ENCODE data around the gene FITM1.
"Not testable (repeated sequence)": the region's sequence is repeated elsewhere in the genome, so short reads cannot be mapped to it uniquely, and the experiment has no call there.

The FITM1 gene

GRCh38 chr14:24102357-24103048 lies 28.0 kb upstream of the FITM1 start:
- 90% methylated on average over 7 of the region's 7 CpGs for WGBS
- Histone ChIP-seq H2BK5ac (ENCODE audit: low read depth, low read length, poor library complexity, severe bottlenecking) (no peak overlapping the region), H4K8ac (ENCODE audit: low read length) (no peak overlapping the region), H3K27me3 (ENCODE audit: control insufficient read depth in 1 of 2, insufficient read depth in 1 of 2, low read length in 2 of 2) (no peaks in the 10 kb centered on the region), H3K27ac (ENCODE audit: low read length, poor library complexity, severe bottlenecking) (no peak overlapping the region), H3K36me3 (ENCODE audit: control insufficient read depth in 1 of 2, insufficient read depth in 2 of 2, low read depth in 1 of 2, low read length in 2 of 2) (peaks cover 20 to 33% of the 10 kb centered on the region in 2 experiments), H2BK12ac (ENCODE audit: low read length in 2 of 2) (no peak overlapping the region), H2AK5ac (ENCODE audit: low read length, severe bottlenecking) (no peak overlapping the region), H3K79me1 (replicated peaks; ENCODE audit: low read length, poor library complexity, severe bottlenecking) (peaks cover 2% of the 10 kb centered on the region), H3K9me3 (ENCODE audit: control insufficient read depth, low read length) (no peaks in the 10 kb centered on the region), H3K23ac (ENCODE audit: low read length in 2 of 2) (no peak overlapping the region), H3K9ac (ENCODE audit: low read length) (no peak overlapping the region), H3K4me1 (ENCODE audit: control insufficient read depth, insufficient read depth, low read depth, low read length) (no peaks in the 10 kb centered on the region), H3K18ac (ENCODE audit: low read depth in 1 of 2, low read length in 2 of 2) (no peak overlapping the region), H3K4me2 (ENCODE audit: low read length, poor library complexity, severe bottlenecking) (no peak overlapping the region), H2BK120ac (ENCODE audit: low read depth, low read length) (no peak overlapping the region), H3K4ac (ENCODE audit: low read depth in 1 of 2, low read length in 2 of 2) (no peak overlapping the region), H3K14ac (ENCODE audit: low read length in 2 of 2) (no peak overlapping the region), H3K4me3 (ENCODE audit: insufficient read depth in 1 of 2, low read depth in 1 of 2, low read length in 2 of 2) (no peak overlapping the region), H2AFZ (ENCODE audit: low read depth, low read length) (no peak overlapping the region), H4K91ac (ENCODE audit: low read length) (no peak overlapping the region), H2BK15ac (ENCODE audit: low read depth, poor library complexity, severe bottlenecking) (no peak overlapping the region)
- no peak for DNase-seq

DNA sequence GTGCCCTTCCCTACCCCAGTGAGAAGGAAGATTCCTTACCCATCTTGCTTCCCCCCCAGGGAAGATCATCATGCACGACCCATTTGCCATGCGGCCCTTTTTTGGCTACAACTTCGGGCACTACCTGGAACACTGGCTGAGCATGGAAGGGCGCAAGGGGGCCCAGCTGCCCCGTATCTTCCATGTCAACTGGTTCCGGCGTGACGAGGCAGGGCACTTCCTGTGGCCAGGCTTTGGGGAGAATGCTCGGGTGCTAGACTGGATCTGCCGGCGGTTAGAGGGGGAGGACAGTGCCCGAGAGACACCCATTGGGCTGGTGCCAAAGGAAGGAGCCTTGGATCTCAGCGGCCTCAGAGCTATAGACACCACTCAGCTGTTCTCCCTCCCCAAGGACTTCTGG lies 27.0 kb upstream of the FITM1 start:
- WGBS, result 98% methylated on average over 13 of the region's 13 CpGs
- H2BK5ac ChIP-seq (ENCODE audit: low read depth, low read length, poor library complexity, severe bottlenecking), result no peak overlapping the region
- H4K91ac ChIP-seq (ENCODE audit: low read length), result no peak overlapping the region
- H3K14ac ChIP-seq (ENCODE audit: low read length in 2 of 2), result no peak overlapping the region
- H3K4me2 ChIP-seq (ENCODE audit: low read length, poor library complexity, severe bottlenecking), result no peak overlapping the region
- no peak overlapping the region for H2AFZ ChIP-seq (ENCODE audit: low read depth, low read length)
- no peak overlapping the region for H2BK15ac ChIP-seq (ENCODE audit: low read depth, poor library complexity, severe bottlenecking)
- no peak overlapping the region for H3K18ac ChIP-seq (ENCODE audit: low read depth in 1 of 2, low read length in 2 of 2)
- H3K4ac ChIP-seq (ENCODE audit: low read depth in 1 of 2, low read length in 2 of 2), result no peak overlapping the region
- no peak overlapping the region for H3K9ac ChIP-seq (ENCODE audit: low read length)
- no peaks in the 10 kb centered on the region for H3K9me3 ChIP-seq (ENCODE audit: control insufficient read depth, low read length)
- no peak overlapping the region for H3K27ac ChIP-seq (ENCODE audit: low read length, poor library complexity, severe bottlenecking)
- no peaks in the 10 kb centered on the region for H3K4me1 ChIP-seq (ENCODE audit: control insufficient read depth, insufficient read depth, low read depth, low read length)
- H2BK12ac ChIP-seq (ENCODE audit: low read length in 2 of 2), result no peak overlapping the region
- no peak overlapping the region for H2AK5ac ChIP-seq (ENCODE audit: low read length, severe bottlenecking)
- H3K4me3 ChIP-seq (ENCODE audit: insufficient read depth in 1 of 2, low read depth in 1 of 2, low read length in 2 of 2), result no peak overlapping the region
- H3K23ac ChIP-seq (ENCODE audit: low read length in 2 of 2), result no peak overlapping the region
- H2BK120ac ChIP-seq (ENCODE audit: low read depth, low read length), result no peak overlapping the region
- H3K36me3 ChIP-seq (ENCODE audit: control insufficient read depth in 1 of 2, insufficient read depth in 2 of 2, low read depth in 1 of 2, low read length in 2 of 2), result peaks cover 20 to 26% of the 10 kb centered on the region in 2 experiments
- H3K79me1 ChIP-seq (replicated peaks; ENCODE audit: low read length, poor library complexity, severe bottlenecking), result no peaks in the 10 kb centered on the region
- DNase-seq, result no peak
- no peak overlapping the region for H4K8ac ChIP-seq (ENCODE audit: low read length)
- H3K27me3 ChIP-seq (ENCODE audit: control insufficient read depth in 1 of 2, insufficient read depth in 1 of 2, low read length in 2 of 2), result no peaks in the 10 kb centered on the region

DNA sequence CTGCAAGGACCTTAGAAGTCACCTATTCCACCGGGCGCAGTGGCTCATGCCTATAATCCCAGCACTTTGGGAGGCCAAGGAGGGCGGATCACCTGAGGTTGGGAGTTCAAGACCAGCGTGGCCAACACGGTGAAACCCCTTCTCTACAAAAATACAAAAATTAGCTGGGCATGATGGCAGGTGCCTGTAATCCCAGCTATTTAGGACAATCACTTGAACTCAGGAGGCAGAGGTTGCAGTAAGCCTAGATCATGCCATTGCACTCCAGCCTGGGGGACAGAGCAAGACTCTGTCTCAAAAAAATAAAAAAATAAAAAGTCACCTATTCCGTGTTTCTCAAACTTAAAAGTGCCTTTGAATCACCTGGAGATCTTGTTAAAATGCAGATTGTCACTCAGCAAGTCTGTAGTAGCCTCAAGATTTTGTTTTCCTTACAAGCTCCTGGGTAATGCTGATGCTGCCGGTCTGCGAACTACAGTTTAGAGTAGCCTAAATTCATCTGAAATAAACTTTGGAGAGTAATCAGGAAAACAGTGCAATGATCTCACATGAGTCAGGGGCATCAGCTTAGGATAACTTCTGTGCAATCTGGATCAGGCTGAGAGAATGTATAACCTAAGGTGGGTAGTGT lies 24.7 kb upstream of the FITM1 start:
- not testable (repeated sequence) for H3K9me3 ChIP-seq (ENCODE audit: control insufficient read depth, low read length); H3K14ac ChIP-seq (ENCODE audit: low read length in 2 of 2); H4K8ac ChIP-seq (ENCODE audit: low read length); DNase-seq; H3K4ac ChIP-seq (ENCODE audit: low read depth in 1 of 2, low read length in 2 of 2); H2BK5ac ChIP-seq (ENCODE audit: low read depth, low read length, poor library complexity, severe bottlenecking); H3K27ac ChIP-seq (ENCODE audit: low read length, poor library complexity, severe bottlenecking); H3K4me2 ChIP-seq (ENCODE audit: low read length, poor library complexity, severe bottlenecking); H3K4me3 ChIP-seq (ENCODE audit: insufficient read depth in 1 of 2, low read depth in 1 of 2, low read length in 2 of 2); H3K18ac ChIP-seq (ENCODE audit: low read depth in 1 of 2, low read length in 2 of 2); H2AFZ ChIP-seq (ENCODE audit: low read depth, low read length); H2AK5ac ChIP-seq (ENCODE audit: low read length, severe bottlenecking); H3K27me3 ChIP-seq (ENCODE audit: control insufficient read depth in 1 of 2, insufficient read depth in 1 of 2, low read length in 2 of 2); H2BK12ac ChIP-seq (ENCODE audit: low read length in 2 of 2); H4K91ac ChIP-seq (ENCODE audit: low read length); H3K23ac ChIP-seq (ENCODE audit: low read length in 2 of 2); H3K4me1 ChIP-seq (ENCODE audit: control insufficient read depth, insufficient read depth, low read depth, low read length); H3K79me1 ChIP-seq (replicated peaks; ENCODE audit: low read length, poor library complexity, severe bottlenecking); H3K9ac ChIP-seq (ENCODE audit: low read length); H2BK120ac ChIP-seq (ENCODE audit: low read depth, low read length); H2BK15ac ChIP-seq (ENCODE audit: low read depth, poor library complexity, severe bottlenecking)
- 87% methylated on average over 8 of the region's 8 CpGs for WGBS
- peaks cover 10 to 12% of the 10 kb centered on the region in 2 experiments for H3K36me3 ChIP-seq (ENCODE audit: control insufficient read depth in 1 of 2, insufficient read depth in 2 of 2, low read depth in 1 of 2, low read length in 2 of 2)

DNA sequence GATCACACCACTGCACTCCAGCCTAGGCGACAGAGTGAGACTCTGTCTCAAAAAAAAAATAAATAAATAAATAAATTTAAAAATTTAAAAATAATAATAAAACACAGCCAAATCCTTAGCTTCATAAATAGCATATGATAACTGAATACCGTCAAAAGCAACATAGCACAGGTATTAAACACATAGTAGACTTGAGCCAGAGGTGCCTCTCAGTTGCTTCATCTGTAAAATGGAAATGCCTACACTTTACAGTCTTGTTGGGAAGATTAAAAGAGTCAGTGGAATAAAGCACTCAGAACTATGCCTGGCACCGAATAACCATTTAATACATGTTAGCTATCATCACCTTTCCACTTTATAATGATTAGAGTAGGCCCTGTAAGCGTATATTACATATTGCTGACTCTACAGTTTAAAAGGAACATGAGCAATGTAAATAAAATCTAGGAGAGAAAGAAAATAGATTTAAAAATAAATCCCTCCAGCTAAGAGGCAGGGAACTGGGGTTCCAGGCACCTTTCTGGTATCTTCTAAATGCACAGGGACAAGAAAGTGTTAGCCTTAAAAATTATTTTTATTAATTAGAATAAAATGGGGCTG lies 23.7 kb upstream of the FITM1 start:
- Histone ChIP-seq H3K18ac (ENCODE audit: low read depth in 1 of 2, low read length in 2 of 2) (no peak overlapping the region), H2BK15ac (ENCODE audit: low read depth, poor library complexity, severe bottlenecking) (no peak overlapping the region), H2AFZ (ENCODE audit: low read depth, low read length) (no peak overlapping the region), H3K9me3 (ENCODE audit: control insufficient read depth, low read length) (no peaks in the 10 kb centered on the region), H2BK12ac (ENCODE audit: low read length in 2 of 2) (no peak overlapping the region), H2AK5ac (ENCODE audit: low read length, severe bottlenecking) (no peak overlapping the region), H3K27me3 (ENCODE audit: control insufficient read depth in 1 of 2, insufficient read depth in 1 of 2, low read length in 2 of 2) (no peaks in the 10 kb centered on the region), H3K36me3 (ENCODE audit: control insufficient read depth in 1 of 2, insufficient read depth in 2 of 2, low read depth in 1 of 2, low read length in 2 of 2) (peaks cover 10 to 12% of the 10 kb centered on the region in 2 experiments), H3K4ac (ENCODE audit: low read depth in 1 of 2, low read length in 2 of 2) (no peak overlapping the region), H3K9ac (ENCODE audit: low read length) (no peak overlapping the region), H3K23ac (ENCODE audit: low read length in 2 of 2) (no peak overlapping the region), H2BK5ac (ENCODE audit: low read depth, low read length, poor library complexity, severe bottlenecking) (no peak overlapping the region), H3K4me2 (ENCODE audit: low read length, poor library complexity, severe bottlenecking) (no peak overlapping the region), H3K4me1 (ENCODE audit: control insufficient read depth, insufficient read depth, low read depth, low read length) (no peaks in the 10 kb centered on the region), H3K79me1 (replicated peaks; ENCODE audit: low read length, poor library complexity, severe bottlenecking) (peaks cover 1% of the 10 kb centered on the region), H4K8ac (ENCODE audit: low read length) (no peak overlapping the region), H3K14ac (ENCODE audit: low read length in 2 of 2) (no peak overlapping the region), H3K27ac (ENCODE audit: low read length, poor library complexity, severe bottlenecking) (no peak overlapping the region), H3K4me3 (ENCODE audit: insufficient read depth in 1 of 2, low read depth in 1 of 2, low read length in 2 of 2) (no peak overlapping the region), H4K91ac (ENCODE audit: low read length) (no peak overlapping the region), H2BK120ac (ENCODE audit: low read depth, low read length) (no peak overlapping the region)
- WGBS, result 90% methylated on average over 2 of the region's 4 CpGs
- DNase-seq, result no peak
